ENCODE data around the gene SMARCA2. TPM values are rescaled to one million over a fixed set of nuclear protein-coding genes. Genes with fewer than 3 reads are reported as not detected.
A peak's percentile ranks its signal among the peaks of the same experiment; 100 is the strongest.

Gene SMARCA2
- total RNA-seq, 6 experiments from 2014 or later = 73.2 to 113 (median 96.6) TPM

DNA sequence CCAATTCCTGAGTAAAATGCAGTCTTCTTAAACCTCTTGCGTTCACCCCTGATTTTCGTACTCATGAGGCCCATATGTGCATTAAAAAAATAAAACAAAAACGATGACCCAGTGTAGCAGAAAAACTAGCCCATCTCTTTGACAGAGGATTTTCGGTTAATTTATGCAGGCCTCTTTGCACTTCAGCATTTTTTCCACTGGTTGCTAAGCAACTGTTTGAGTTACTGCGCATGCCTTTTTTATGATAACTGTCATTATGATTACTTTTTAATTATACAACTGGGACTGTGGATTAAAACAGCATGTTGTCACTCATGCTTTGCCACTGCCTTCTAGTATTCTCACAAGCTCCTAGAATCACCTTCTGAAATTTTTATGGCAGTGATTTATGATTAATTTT, 165.0 kb downstream of the SMARCA2 start:
- DNase-seq = no peak
- Mint-ChIP-seq H3K9me3 (no peaks in the 10 kb centered on the region), H3K36me3 (ENCODE audit: low read depth) (peaks cover 14% of the 10 kb centered on the region; the same call in 1 of the 2 replicates), H3K4me1 (ENCODE audit: low read depth) (peaks cover 20% of the 10 kb centered on the region), H3K27me3 (ENCODE audit: insufficient read depth) (peaks cover 2% of the 10 kb centered on the region; the same call in 1 of the 2 replicates), H3K27ac (peak overlapping the region; percentile 29; the same call in 1 of the 2 replicates), H3K4me3 (no peak overlapping the region)
- TF ChIP-seq, protein P1, sequence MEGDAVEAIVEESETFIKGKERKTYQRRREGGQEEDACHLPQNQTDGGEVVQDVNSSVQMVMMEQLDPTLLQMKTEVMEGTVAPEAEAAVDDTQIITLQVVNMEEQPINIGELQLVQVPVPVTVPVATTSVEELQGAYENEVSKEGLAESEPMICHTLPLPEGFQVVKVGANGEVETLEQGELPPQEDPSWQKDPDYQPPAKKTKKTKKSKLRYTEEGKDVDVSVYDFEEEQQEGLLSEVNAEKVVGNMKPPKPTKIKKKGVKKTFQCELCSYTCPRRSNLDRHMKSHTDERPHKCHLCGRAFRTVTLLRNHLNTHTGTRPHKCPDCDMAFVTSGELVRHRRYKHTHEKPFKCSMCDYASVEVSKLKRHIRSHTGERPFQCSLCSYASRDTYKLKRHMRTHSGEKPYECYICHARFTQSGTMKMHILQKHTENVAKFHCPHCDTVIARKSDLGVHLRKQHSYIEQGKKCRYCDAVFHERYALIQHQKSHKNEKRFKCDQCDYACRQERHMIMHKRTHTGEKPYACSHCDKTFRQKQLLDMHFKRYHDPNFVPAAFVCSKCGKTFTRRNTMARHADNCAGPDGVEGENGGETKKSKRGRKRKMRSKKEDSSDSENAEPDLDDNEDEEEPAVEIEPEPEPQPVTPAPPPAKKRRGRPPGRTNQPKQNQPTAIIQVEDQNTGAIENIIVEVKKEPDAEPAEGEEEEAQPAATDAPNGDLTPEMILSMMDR (IDR thresholded peaks at IDR 0.05) = no peak

DNA sequence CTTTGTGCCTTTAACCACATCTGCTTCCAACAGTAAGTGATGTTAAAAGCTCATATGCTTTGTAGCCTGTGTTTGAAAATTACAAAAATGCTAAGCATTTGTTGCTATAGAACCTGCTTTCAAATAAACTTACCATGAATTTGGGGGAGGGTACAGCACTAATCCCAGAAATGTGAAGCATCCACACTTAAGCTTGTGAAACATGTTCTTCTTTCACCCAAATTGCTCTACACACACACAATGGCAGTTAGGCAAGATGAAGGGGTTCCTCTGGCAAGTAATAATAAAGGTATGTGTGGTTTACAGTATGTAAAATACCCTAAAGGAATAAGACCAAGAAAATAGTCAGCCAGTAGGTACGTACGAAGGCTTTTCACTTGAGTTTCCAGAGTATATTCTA, 165.6 kb downstream of the SMARCA2 start:
- Mint-ChIP-seq H3K4me3 (no peak overlapping the region), H3K27ac (0 out of 2 replicates have a peak overlapping the region, but pooled peaks have one; percentile 29), H3K36me3 (ENCODE audit: low read depth) (peaks cover 14% of the 10 kb centered on the region), H3K9me3 (no peaks in the 10 kb centered on the region), H3K4me1 (ENCODE audit: low read depth) (peaks cover 20% of the 10 kb centered on the region), H3K27me3 (ENCODE audit: insufficient read depth) (peaks cover 2% of the 10 kb centered on the region; the same call in 1 of the 2 replicates)
- DNase-seq = no peak
- TF ChIP-seq, protein P1 (IDR thresholded peaks at IDR 0.05) = no peak

- Mint-ChIP-seq H3K4me3 (no peak overlapping the region), H3K9me3 (no peaks in the 10 kb centered on the region), H3K27me3 (ENCODE audit: insufficient read depth) (peaks cover 2% of the 10 kb centered on the region; the same call in 1 of the 2 replicates), H3K27ac (no peak overlapping the region), H3K4me1 (ENCODE audit: low read depth) (peaks cover 20% of the 10 kb centered on the region), H3K36me3 (ENCODE audit: low read depth) (peaks cover 21% of the 10 kb centered on the region)
- DNase-seq = no peak
- TF ChIP-seq, protein P1 (IDR thresholded peaks at IDR 0.05) = peak; percentile 76
Observed at GRCh38 chr9:2181792-2182191, 166.6 kb downstream of the SMARCA2 start.

DNA sequence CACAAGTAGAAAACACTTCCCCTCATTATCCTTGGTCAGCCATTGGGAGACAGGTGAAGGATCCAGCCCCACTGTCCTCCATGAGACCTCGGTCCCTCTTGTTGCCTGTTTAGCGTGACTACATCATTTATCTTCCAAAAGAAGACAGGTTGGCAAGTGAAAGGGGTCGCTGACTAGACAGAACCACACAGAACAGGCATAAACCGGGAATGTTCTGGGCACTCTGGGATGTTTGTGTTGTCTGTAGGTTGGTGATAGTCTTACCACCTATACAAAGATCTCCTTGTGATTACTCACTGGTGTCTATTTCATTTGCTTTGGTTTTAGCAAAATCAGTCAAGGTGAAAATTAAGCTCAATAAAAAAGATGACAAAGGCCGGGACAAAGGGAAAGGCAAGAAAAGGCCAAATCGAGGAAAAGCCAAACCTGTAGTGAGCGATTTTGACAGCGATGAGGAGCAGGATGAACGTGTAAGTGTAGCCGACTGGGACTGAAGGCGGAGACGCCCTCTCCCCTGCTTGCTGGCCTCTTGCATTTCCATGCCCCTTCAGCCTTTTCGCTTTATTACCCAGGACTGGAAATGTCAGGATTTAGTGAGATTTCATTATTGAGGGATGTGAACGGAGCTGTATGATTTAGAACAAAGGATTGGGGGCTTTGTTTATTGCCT, 175.9 kb downstream of the SMARCA2 start:
- no peak overlapping the region for H3K4me3 Mint-ChIP-seq
- H3K27ac Mint-ChIP-seq = no peak overlapping the region
- no peaks in the 10 kb centered on the region; the same call in none of the 2 replicates for H3K27me3 Mint-ChIP-seq (ENCODE audit: insufficient read depth)
- H3K4me1 Mint-ChIP-seq (ENCODE audit: low read depth) = peaks cover 26% of the 10 kb centered on the region
- H3K9me3 Mint-ChIP-seq = no peaks in the 10 kb centered on the region
- no peak for DNase-seq
- H3K36me3 Mint-ChIP-seq (ENCODE audit: low read depth) = peaks cover 51% of the 10 kb centered on the region
- TF ChIP-seq, protein P1 (IDR thresholded peaks at IDR 0.05) = no peak

GRCh38 chr9:2191609-2191972, 176.4 kb downstream of the SMARCA2 start:
- no peak overlapping the region for H3K4me3 Mint-ChIP-seq
- H3K4me1 Mint-ChIP-seq (ENCODE audit: low read depth) = peaks cover 26% of the 10 kb centered on the region
- peaks cover 49% of the 10 kb centered on the region for H3K36me3 Mint-ChIP-seq (ENCODE audit: low read depth)
- peak overlapping the region; percentile 27; the same call in 1 of the 2 replicates for H3K27ac Mint-ChIP-seq
- TF ChIP-seq, protein P1 (IDR thresholded peaks at IDR 0.05) = no peak
- no peak for DNase-seq
- H3K9me3 Mint-ChIP-seq = no peaks in the 10 kb centered on the region
- H3K27me3 Mint-ChIP-seq (ENCODE audit: insufficient read depth) = no peaks in the 10 kb centered on the region; the same call in none of the 2 replicates

Data from HFFc6 (cell line).